Raji (cell line): Measurements from ENCODE around the gene CDS1.

Experiments used
- POLR2A ChIP-seq: IDR thresholded peaks from 2 replicates; pipeline ENCODE4 v1.6.1; 2011; ENCODE audit warnings: low read depth, low read length, control low read depth; ENCODE audit not compliant: insufficient read depth

CDS1 gene

DNA sequence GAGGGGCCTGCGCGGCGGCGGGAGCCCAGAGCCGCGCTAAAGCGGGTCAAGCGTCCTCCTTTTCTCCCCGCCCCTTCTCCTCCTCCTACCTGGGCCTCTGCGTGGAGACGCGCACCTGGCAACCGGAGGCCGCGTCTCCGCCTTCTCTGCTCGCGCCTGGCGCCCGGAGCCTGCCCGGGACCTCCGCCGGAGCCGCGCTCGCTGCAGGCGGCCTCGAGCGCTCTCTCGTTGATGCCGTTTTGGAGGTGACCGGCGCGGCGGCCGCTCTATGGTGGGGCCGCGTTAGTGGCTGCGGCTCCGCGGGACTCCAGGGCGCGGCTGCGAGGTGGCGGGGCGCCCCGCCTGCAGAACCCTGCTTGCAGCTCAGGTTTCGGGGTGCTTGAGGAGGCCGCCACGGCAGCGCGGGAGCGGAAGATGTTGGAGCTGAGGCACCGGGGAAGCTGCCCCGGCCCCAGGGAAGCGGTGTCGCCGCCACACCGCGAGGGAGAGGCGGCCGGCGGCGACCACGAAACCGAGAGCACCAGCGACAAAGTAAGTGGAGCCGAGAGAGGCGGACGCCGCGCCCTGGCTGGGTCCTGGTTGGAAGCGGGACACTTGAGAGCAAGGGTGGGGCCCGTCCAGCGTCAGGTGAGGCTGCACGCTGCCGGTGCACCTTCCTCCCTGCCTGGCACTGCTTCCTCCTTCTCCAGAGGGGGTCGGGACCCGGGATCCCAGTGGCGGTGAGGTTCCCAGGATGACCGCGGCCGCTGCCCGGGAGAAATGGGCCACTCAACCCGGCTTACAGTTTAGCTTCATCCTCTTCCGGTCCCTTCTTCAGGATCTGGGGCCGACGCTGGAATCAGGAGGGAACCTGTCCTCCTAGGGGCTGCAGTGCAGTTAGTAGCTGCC is at the start of gene CDS1:
CDS1 (plus strand) TSS at position 140 of the 888 bp plus-strand sequence; CDS start at position 415, 275 bp downstream.
- TF ChIP-seq POLR2A: no peak

- TF ChIP-seq POLR2A: no peak
Measured at GRCh38 chr4:84535901-84536300, 47.0 kb upstream of the CDS1 start.

GRCh38 chr4:84545093-84545492 is 37.8 kb upstream of the CDS1 start:
- TF ChIP-seq POLR2A: no peak

- TF ChIP-seq POLR2A: no peak
Measured at GRCh38 chr4:84547211-84547610, 35.7 kb upstream of the CDS1 start.

GRCh38 chr4:84562156-84562555 is 20.8 kb upstream of the CDS1 start:
- TF ChIP-seq POLR2A: no peak

DNA sequence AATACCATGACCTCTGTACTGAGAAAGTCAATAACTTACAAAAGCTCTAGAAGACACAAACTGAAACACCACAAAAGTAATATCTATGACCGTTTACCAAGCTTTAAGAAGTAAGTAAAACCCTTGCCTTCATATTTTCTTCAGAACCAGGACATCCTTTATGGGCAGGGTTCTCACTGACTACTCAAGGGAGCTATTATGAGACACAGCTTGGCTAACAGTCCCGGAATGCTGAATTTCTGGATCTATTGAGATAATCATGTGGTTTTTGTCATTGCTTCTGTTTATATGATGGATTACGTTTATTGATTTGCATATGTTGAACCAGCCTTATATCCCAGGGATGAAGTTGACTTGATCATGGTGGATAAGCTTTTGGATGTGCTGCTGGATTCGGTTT is 19.9 kb upstream of the CDS1 start:
- TF ChIP-seq POLR2A: no peak

DNA sequence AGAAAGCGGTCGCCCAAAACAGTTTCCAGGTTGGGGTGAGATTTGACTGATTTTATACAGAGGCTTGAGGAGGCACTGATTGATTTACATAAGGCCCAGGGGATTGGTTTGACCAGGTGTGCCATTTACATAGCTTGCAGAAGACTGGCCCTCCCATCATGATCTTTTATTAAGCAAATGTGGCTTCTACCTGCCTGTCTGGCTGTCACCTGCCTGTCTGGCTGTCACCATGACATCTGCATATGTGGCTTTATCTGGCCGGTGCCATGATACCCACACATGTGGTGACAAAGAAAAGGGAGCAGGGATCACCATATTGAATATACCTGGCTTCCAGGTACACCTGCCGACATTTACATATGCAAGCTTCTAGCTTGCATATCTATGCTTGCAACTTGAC is 17.0 kb upstream of the CDS1 start:
- TF ChIP-seq POLR2A: no peak

GRCh38 chr4:84568496-84568895 is 14.4 kb upstream of the CDS1 start:
- TF ChIP-seq POLR2A: no peak

DNA sequence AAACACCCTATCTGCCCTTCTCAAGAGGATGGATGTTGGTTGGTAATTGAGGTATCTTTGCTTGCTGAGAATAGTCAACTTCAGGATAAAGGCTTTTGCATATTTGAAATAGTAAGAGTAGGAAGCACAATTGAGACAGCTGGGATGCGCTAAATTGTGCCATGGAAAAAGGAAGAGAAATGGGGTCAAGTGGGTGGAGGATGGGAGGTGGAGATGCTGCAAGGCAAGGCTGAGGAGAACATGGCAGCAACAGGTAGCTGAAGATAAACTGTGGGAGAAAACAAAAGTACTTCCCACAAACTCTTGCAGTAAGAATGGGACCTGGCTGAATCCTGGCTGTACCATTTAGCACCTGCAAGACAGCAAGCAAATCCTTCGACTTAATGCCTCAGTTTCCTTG is 13.9 kb upstream of the CDS1 start:
- no peak for TF ChIP-seq POLR2A

- no peak for TF ChIP-seq POLR2A
Measured at GRCh38 chr4:84573385-84574068, 9.4 kb upstream of the CDS1 start.

- no peak for TF ChIP-seq POLR2A
Measured at GRCh38 chr4:84574069-84574720, 8.7 kb upstream of the CDS1 start.

DNA sequence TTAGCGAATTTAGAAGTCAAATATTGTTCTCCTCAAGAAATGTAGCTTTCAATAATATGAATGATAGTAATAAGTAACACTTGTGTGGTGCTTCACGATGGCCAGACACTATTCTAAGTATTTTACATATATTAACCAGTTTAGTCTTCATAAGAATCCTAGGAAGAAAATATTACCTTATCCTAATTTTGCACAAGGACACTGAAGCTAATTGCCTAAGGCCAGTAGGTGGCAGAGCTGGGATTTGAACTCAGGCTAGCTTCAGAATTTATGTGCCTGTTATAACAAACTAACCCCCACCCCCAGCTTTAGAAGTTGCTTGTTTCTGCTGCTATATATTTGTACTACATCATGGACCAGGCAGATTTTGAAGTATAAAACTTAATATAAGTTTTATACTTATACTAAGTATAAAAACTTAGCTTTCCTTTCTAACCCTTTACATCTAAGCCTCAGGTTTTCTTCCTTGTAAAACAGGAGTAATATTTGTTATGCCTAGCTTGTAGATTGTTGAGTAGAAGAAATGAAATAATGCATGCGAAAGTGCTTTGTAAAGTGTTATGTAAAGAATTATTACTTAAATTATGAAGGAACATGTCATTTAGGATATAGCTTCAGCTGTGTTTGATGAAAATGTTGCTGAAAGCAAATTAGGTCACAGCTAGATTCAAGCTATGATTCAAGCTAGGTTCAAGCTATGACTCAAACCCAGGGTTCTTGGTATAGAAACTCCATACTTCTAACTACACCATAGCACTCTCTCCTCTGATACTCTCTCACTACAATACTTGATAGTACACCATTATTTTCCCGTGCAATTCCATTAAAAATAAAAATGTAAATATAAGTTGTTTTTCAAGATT is 4.2 kb upstream of the CDS1 start:
- no peak for TF ChIP-seq POLR2A

DNA sequence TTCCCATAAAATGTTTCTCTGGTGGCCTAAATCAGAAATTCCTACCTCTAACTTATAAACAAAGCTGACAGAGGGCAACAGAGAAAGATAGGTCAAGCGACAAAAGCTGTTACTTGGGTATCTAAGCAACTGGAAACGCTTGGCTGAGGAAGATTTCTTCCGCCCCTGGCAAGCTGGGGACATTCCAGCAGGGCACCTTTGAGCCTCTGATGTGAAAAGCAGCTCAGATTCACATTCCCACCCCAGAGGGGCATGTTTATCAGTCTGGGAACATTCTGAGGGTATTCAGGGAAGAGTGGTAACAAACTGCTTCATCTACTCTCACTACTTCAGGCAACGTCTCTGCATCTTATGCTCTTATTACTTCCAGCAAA is 3.5 kb upstream of the CDS1 start:
- TF ChIP-seq POLR2A: no peak

- no peak for TF ChIP-seq POLR2A
Measured at GRCh38 chr4:84582302-84582987, 482 bp upstream of the CDS1 start.
